Fibroblast of mammary gland (primary cell): ENCODE measurements around the gene FAM120C.

Source experiments
- DNase-seq: peaks from one replicate; pipeline ENCODE4 v3.0.0-alpha.2; 2010; ENCODE audit warnings: low read depth
- H3K4me3 ChIP-seq: 2 replicates; pipeline ENCODE4 v1.5.1; 2011; ENCODE audit warnings: low read depth, mild to moderate bottlenecking, low read length, moderate library complexity; ENCODE audit not compliant: control insufficient read depth
- CTCF ChIP-seq: conservative IDR thresholded peaks from 2 replicates; pipeline ENCODE4 v1.5.1; 2011; ENCODE audit warnings: low read depth, low read length, inconsistent platforms; ENCODE audit not compliant: control insufficient read depth, insufficient read depth

The FAM120C gene

GRCh38 chrX:54194982-54195588, 12.0 kb upstream of the FAM120C start:
- DNase-seq = no peak
- no peak for TF ChIP-seq CTCF
- H3K4me3 ChIP-seq = no peak overlapping the region

- H3K4me3 ChIP-seq = no peak overlapping the region
- no peak for DNase-seq
- TF ChIP-seq CTCF = no peak
These were observed 10.2 kb upstream of the FAM120C start for GRCh38 chrX:54193085-54193821.

- H3K4me3 ChIP-seq = no peak overlapping the region
- DNase-seq = no peak
- TF ChIP-seq CTCF = no peak
These were observed 1.4 kb upstream of the FAM120C start for GRCh38 chrX:54184474-54184873.

- H3K4me3 ChIP-seq = peak overlapping the region; percentile 54
- peak; percentile 17 for DNase-seq
- TF ChIP-seq CTCF = no peak
These were observed 725 bp downstream of the FAM120C start for GRCh38 chrX:54182194-54182863.

- H3K4me3 ChIP-seq = peak overlapping the region; percentile 54
- no peak for TF ChIP-seq CTCF
- peak; percentile 16 for DNase-seq
These were observed 1.7 kb downstream of the FAM120C start for GRCh38 chrX:54181202-54181953.

GRCh38 chrX:54180403-54180802, 2.7 kb downstream of the FAM120C start:
- TF ChIP-seq CTCF = no peak
- peak overlapping the region; percentile 16 for H3K4me3 ChIP-seq
- DNase-seq = peak; percentile 22
